NT2/D1 (cell line): Measurements from ENCODE around the gene RBFOX2.

Source experiments
- SUZ12 ChIP-seq: IDR thresholded peaks from 2 replicates; pipeline ENCODE4 v1.6.1; 2011; ENCODE audit not compliant: insufficient read length, insufficient read depth; ENCODE audit errors: extremely low read depth
- YY1 ChIP-seq: IDR thresholded peaks from 2 replicates; pipeline ENCODE4 v1.6.1; 2011; ENCODE audit not compliant: insufficient read length, insufficient read depth

DNA sequence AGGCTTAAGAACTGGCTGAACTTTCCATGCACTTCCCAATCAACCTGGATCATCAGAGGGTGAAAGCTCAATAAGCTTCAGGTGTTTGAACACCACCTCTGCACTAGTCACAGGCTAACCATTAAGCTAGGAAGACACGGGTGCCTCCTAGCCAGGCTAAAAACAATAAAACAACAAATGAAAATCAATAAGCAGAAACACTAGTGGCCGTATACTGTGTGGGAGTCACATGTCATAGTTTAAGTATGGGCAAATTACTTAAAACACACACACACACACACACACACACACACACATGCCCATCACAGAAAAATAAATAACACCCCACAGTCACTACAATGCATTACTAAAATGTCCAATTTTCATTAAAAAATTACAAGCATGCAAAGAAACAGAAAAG, 225.7 kb downstream of the RBFOX2 start:
- TF ChIP-seq YY1, result no peak
- no peak for TF ChIP-seq SUZ12
